SK-MEL-5 (cell line): Measurements from ENCODE around the gene CNIH3. TPM values are rescaled to one million over a fixed set of nuclear protein-coding genes. Genes with fewer than 3 reads are reported as not detected.
"Not testable (repeated sequence)": the region's sequence is repeated elsewhere in the genome, so short reads cannot be mapped to it uniquely, and the experiment has no call there.

Experiments
- DNase-seq: peaks from one replicate; pipeline ENCODE4 v3.0.0-alpha.2; 2016; ENCODE audit warnings: low read depth, low spot score
- in situ Hi-C: cut with HindIII; loops from 2 replicates; pipeline ENCODE4 v1.10.0; 2016; ENCODE audit warnings: low sequenced_read_pairs, high pct_unique_total_duplicates, low pct_unique_long_range_greater_than_20kb
- polyA plus RNA-seq, 2 experiments: library from polyadenylated mRNA; depleted of rRNA; stranded (reverse); fragments of >200 nt; gene quantifications; 2 replicates each; pipeline ENCODE4 v1.2.3, GENCODE V29; 2015
- total RNA-seq: library from RNA; depleted of rRNA; stranded (reverse); fragments of >200 nt; shearing (Covaris generic); gene quantifications from 2 replicates; pipeline ENCODE4 v1.2.3, GENCODE V29; 2014; rRNA removed

The CNIH3 gene
- total RNA-seq: 3.1 and 6.4 TPM in 2 replicates
- polyA plus RNA-seq (2015; cell fraction: cytosol; rRNA removed): 4.6 and 6.6 TPM in 2 replicates
- 8.7 TPM in 2 replicates for polyA plus RNA-seq (2015; cell fraction: nucleus; rRNA removed)

GRCh38 chr1:224615861-224616755, at the start of gene CNIH3:
Gene CNIH3 (plus strand): TSS chr1:224616317. CDS start chr1:224617175, 858 bp downstream.
- in situ Hi-C loops: no loop called here
- peak; percentile 22 for DNase-seq

- in situ Hi-C loops, DNase-seq: not testable (repeated sequence)
Observed at GRCh38 chr1:224566492-224566891, 49.6 kb upstream of the CNIH3 start.

GRCh38 chr1:224569276-224569675, 46.8 kb upstream of the CNIH3 start:
- DNase-seq: peak; percentile 83
- in situ Hi-C loops: no loop called here

GRCh38 chr1:224571975-224572374, 44.1 kb upstream of the CNIH3 start:
- DNase-seq, in situ Hi-C loops: not testable (repeated sequence)

DNA sequence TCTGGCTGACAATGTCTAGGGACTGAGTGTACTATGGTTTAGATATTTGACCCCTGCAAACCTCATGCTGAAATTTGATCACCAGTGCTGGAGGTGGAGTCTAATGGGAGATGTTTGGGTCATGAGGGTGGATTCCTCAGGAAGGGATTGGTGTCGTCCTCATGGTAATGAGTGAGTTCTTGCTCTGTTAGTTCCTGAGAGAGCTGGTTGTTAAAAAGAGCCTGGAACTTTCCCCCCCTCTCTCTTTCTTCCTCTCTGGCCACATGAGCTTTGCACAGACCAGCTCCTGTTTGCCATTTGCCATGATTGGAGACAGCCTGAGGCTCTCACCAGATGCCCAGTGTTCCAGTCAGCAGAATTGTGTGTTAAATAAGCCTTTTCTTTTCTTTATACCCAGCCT, 36.6 kb upstream of the CNIH3 start:
- DNase-seq: peak; percentile 94
- in situ Hi-C loops: no loop called here

DNA sequence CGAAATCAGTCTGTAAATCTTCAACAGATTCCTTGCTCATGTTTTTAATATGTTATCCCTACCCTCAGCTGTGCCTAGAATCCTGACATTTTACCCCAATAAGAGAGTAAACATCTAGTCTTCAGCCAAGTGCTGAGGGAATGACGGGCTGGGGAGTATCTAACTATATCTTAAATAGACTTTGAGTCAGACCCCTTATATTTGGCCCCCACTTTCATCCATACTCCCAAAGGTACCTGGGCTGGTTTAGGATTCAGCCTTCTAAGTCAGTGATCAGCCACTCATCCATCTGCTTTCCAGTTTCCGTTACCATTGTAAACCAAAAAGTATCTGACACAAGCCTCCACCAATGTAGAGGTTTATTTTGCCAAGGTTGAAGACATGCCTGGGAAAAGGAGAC, 36.1 kb upstream of the CNIH3 start:
- DNase-seq: no peak
- in situ Hi-C loops: no loop called here

- no peak for DNase-seq
- in situ Hi-C loops: no loop called here
Observed at GRCh38 chr1:224582041-224582440, 34.1 kb upstream of the CNIH3 start.

- in situ Hi-C loops: no loop called here
- DNase-seq: no peak
Observed at GRCh38 chr1:224583774-224584173, 32.3 kb upstream of the CNIH3 start.

- in situ Hi-C loops: no loop called here
- no peak for DNase-seq
Observed at GRCh38 chr1:224585051-224585450, 31.1 kb upstream of the CNIH3 start.

DNA sequence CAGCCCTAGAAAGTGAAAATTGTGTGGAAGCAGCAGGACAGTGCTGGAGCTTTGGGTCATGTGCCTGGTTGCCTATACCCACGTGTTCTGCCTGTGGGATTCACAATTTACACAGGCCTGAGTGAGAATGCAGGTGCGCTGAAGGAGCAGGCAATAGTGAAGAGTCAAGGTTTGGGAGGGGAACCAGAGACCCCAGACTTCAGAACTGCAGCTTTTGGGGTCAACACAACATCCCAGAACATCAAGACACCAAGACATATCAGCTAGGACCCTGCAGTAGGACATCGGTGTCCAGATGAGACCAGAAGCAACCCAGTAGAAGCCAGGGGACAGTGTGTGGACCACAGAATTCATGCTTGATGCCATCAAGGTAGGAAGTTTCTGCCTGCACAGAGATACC, 29.1 kb upstream of the CNIH3 start:
- no peak for DNase-seq
- in situ Hi-C loops: no loop called here

DNA sequence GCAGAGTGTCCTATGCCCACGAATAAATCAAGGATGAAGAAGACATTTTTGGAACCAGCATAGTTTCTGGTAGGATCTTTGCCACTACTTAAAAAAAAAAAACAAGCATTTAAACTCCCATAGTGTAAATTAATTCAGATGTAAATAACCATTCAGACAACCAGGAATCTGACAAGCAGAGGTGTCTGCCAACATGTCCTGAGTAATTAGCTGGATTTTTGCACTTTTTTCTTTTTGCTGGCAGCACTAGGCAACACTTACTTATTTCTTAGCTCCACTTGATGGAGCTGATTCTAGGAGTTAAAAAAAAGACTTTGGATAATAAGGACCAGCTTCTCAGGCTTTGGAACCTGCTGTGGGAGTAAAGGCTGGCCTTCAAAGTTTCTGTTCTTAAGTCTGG, 27.6 kb upstream of the CNIH3 start:
- in situ Hi-C loops: no loop called here
- no peak for DNase-seq

- DNase-seq: peak; percentile 25
- in situ Hi-C loops: no loop called here
Observed at GRCh38 chr1:224589006-224589405, 27.1 kb upstream of the CNIH3 start.

- DNase-seq: no peak
- in situ Hi-C loops: no loop called here
Observed at GRCh38 chr1:224591326-224591725, 24.8 kb upstream of the CNIH3 start.

DNA sequence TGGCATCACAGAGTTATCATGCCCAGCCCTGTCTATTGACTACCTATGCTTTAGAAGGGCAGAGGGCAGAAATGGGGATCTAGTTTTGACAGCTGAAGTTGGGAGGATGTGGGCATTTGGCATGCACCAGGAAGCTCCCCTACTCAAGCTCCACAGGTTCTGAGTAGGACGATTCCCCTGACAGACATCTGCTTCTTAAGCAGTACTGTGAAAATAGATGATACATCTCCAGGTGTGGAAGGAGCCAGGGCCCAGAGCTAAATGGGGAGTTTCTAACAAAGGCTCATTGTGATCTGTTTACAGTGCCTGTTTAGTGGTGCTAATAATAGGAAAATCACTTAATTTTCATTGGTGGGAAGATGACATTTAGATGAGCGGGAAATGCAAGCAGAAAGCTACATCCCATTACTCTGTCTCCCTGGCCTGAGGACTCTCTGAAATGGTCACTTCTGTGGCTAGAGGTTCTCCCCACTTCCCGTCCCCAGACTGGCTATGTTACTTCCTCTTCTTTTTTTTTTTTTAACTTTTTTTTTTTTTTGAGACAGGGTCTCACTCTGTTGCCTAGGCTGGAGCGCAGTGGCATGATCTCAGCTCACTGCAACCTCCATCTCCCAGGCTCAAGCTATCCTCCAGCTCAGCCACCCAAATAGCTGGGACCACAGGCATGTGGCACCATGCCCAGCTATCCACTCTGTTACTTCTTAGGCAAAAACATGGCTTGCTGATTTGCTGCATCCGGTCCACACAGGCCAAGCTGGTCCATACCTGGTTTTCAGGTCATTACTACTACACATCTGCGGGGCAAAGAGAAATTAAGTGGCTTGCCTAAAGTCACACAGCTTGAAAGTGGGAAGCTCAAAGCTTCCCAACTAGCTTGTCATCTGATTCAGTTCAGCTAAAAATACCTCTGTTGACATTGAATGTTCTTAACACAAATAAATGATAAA, 23.2 kb upstream of the CNIH3 start:
- peak; percentile 71 for DNase-seq
- in situ Hi-C loops: no loop called here

- no peak for DNase-seq
- in situ Hi-C loops: no loop called here
Observed at GRCh38 chr1:224594360-224594759, 21.8 kb upstream of the CNIH3 start.

DNA sequence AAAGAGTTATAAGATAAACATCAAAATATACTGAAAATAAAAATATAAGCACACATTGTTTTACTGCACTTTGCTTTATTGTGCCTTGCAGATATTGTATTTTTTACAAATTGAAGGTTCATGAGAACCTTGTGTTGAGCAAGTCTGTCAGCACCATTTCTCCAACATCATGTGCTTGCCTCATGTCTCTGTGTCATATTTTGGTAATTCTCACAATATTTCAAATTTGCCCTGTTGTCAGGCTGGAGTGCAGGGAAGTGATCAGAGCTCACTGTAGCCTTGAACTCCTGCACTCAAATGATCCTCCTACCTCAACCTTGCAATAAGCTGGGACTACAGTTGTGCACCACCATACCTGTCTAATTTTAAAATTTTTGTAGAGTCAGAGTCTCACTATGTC, 21.3 kb upstream of the CNIH3 start:
- DNase-seq: no peak
- in situ Hi-C loops: no loop called here

DNA sequence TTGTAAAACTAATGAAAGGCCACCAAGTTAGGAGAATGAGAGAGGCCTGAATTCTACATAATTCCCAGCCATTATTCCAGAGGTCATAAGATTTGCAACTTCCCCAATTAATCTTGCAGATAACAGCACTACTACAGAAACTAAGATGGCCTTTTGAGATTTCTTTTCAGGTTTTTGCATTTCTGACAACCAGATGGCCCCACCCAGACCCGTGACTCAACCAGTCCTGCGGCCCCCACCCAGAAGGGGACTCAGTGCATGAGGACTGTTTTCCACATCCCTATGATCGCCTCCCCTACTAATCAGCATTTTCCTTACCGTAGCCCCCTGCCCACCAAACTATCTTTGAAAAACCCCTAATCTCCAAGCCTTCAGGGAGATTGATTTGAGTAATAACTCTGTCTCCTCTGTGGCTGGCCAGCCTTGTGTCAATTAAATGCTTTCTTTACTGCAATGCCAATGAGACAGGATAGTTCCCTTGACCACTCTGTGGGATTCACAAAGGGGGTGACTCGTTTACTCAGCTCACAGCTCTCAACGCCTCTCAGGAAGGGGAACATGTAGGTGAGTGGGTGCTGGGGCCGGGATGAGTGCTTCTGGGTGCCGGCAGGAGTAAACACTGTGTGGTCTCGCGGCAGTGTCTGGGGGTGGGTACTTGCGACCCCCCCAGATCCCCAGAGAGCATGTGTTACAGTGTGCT, 10.5 kb upstream of the CNIH3 start:
- in situ Hi-C loops: no loop called here
- no peak for DNase-seq
